ENCODE measurements around the gene FMNL1. TPM values are rescaled to one million over a fixed set of nuclear protein-coding genes. Genes with fewer than 3 reads are reported as not detected.

Gene FMNL1
- total and polyA plus RNA-seq, 10 of the 15 experiments (the other 5 are each of a cell fraction or from before 2014, with no cell fraction given), result 3.3 to 108 (median 19.5) TPM

GRCh38 chr17:45286286-45286685 is 64.6 kb downstream of the FMNL1 start:
- no peak for ATAC-seq
- Histone ChIP-seq H3K9ac (ENCODE audit: control insufficient read depth, insufficient read depth, low read length) (no peak overlapping the region), H3K27me3 (replicated peaks in 1 of 2; ENCODE audit: control insufficient read depth in 2 of 2, insufficient read depth in 2 of 2, low read length in 1 of 2) (no peaks in the 10 kb centered on the region), H3K4me3 (no peak overlapping the region), H2AFZ (ENCODE audit: control insufficient read depth, low read depth, low read length) (no peak overlapping the region), H3K36me3 (ENCODE audit: control insufficient read depth in 2 of 2, insufficient read depth in 2 of 2, low read length in 1 of 2) (peaks cover 48 to 60% of the 10 kb centered on the region in 2 experiments), H3K79me2 (ENCODE audit: control insufficient read depth, insufficient read depth, low read length) (peaks cover 9% of the 10 kb centered on the region), H4K20me1 (ENCODE audit: control insufficient read depth, insufficient read depth) (no peaks in the 10 kb centered on the region), H3K9me3 (replicated peaks; ENCODE audit: control insufficient read depth, insufficient read depth, low read length) (no peaks in the 10 kb centered on the region), H3K27ac (ENCODE audit: control insufficient read depth, insufficient read depth) (no peak overlapping the region), H3K4me2 (ENCODE audit: control insufficient read depth, insufficient read depth) (no peak overlapping the region), H3K4me1 (ENCODE audit: control insufficient read depth, insufficient read depth, low read length) (peaks cover 12% of the 10 kb centered on the region)
- FAIRE-seq, result no peak
- DNase-seq (ENCODE audit: low read depth, low spot score), result no peak
- intact Hi-C loops (cut with micrococcal nuclease; ENCODE audit: unreplicated experiment), result no loop called here
- TF ChIP-seq TARDBP (IDR thresholded peaks at IDR 0.05; ENCODE audit: borderline replicate concordance), result no peak
- TF ChIP-seq RFX5 (IDR thresholded peaks at IDR 0.05; ENCODE audit: low read depth, low read length), result no peak
- 0 out of 2 replicates have a peak, but pooled peaks have one; percentile 42 for TF ChIP-seq POLR2AphosphoS5 (IDR thresholded peaks at IDR 0.05; ENCODE audit: low read length)
- TF ChIP-seq IKZF1 (conservative IDR thresholded peaks at IDR 0.05), result no peak
- TF ChIP-seq POLR2A (IDR thresholded peaks at IDR 0.05; ENCODE audit: low read depth, low read length), result 0 out of 2 replicates have a peak, but pooled peaks have one; percentile 27
- RAD21 ChIA-PET (ENCODE audit: unreplicated experiment), result interaction anchor here (3.3 kb wide), 2 partner anchors 26 to 30 kb away, joined by 8 to 15 read pairs; partner anchors contain the start of gene MAP3K14
- in situ Hi-C loops (cut with MboI), result no loop called here
- POLR2A ChIA-PET, result interaction anchor here (0.6 to 1.3 kb wide), 2 partner anchors 19 to 31 kb away, joined by 3 read pairs; no protein-coding TSS in a partner anchor
- WGBS (ENCODE audit: insufficient coverage, insufficient replicate concordance, low lambda C conversion rate, missing lambda C conversion rate), result 95% methylated on average over 5 of the region's 5 CpGs
- CTCF ChIA-PET, result interaction anchor here (1.1 to 3.1 kb wide), 3 partner anchors 8 to 95 kb away, joined by 3 to 20 read pairs (median 5); no protein-coding TSS in a partner anchor
- BruUV-seq (replicated peaks), result no TSS peak
- SMC1A ChIA-PET (ENCODE audit: uncharacterized antibody, unreplicated experiment), result interaction anchor here (0.8 to 1.4 kb wide), 4 partner anchors 16 to 99 kb away, joined by 3 to 4 read pairs (median 4); no protein-coding TSS in a partner anchor
